ENCODE measurements around the gene FNIP1. TPM values are rescaled to one million over a fixed set of nuclear protein-coding genes. Genes with fewer than 3 reads are reported as not detected.

The FNIP1 gene
- total and polyA plus RNA-seq, 2 experiments from 2014 or later = 8.2 to 27.9 TPM

DNA sequence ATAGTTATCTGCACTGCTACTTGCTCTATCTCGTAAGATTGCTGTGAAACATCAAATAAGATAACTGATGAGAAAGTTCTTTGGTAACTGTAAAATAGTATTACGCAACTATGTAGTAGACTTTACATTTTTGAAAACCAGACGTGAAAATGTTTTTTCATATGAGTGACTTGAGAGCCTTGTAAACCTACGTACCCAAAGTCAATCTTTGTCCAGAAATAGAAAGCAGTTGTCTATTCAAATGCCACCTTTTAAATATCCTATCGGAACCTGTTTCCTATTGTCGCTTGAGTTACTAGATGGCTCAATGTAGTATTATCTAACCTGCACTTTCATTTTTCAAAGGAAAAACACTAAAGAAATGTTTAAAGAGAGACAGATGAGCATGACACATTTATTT lies 1.6 kb downstream of the FNIP1 start (continued):
- TF ChIP-seq, protein P1, sequence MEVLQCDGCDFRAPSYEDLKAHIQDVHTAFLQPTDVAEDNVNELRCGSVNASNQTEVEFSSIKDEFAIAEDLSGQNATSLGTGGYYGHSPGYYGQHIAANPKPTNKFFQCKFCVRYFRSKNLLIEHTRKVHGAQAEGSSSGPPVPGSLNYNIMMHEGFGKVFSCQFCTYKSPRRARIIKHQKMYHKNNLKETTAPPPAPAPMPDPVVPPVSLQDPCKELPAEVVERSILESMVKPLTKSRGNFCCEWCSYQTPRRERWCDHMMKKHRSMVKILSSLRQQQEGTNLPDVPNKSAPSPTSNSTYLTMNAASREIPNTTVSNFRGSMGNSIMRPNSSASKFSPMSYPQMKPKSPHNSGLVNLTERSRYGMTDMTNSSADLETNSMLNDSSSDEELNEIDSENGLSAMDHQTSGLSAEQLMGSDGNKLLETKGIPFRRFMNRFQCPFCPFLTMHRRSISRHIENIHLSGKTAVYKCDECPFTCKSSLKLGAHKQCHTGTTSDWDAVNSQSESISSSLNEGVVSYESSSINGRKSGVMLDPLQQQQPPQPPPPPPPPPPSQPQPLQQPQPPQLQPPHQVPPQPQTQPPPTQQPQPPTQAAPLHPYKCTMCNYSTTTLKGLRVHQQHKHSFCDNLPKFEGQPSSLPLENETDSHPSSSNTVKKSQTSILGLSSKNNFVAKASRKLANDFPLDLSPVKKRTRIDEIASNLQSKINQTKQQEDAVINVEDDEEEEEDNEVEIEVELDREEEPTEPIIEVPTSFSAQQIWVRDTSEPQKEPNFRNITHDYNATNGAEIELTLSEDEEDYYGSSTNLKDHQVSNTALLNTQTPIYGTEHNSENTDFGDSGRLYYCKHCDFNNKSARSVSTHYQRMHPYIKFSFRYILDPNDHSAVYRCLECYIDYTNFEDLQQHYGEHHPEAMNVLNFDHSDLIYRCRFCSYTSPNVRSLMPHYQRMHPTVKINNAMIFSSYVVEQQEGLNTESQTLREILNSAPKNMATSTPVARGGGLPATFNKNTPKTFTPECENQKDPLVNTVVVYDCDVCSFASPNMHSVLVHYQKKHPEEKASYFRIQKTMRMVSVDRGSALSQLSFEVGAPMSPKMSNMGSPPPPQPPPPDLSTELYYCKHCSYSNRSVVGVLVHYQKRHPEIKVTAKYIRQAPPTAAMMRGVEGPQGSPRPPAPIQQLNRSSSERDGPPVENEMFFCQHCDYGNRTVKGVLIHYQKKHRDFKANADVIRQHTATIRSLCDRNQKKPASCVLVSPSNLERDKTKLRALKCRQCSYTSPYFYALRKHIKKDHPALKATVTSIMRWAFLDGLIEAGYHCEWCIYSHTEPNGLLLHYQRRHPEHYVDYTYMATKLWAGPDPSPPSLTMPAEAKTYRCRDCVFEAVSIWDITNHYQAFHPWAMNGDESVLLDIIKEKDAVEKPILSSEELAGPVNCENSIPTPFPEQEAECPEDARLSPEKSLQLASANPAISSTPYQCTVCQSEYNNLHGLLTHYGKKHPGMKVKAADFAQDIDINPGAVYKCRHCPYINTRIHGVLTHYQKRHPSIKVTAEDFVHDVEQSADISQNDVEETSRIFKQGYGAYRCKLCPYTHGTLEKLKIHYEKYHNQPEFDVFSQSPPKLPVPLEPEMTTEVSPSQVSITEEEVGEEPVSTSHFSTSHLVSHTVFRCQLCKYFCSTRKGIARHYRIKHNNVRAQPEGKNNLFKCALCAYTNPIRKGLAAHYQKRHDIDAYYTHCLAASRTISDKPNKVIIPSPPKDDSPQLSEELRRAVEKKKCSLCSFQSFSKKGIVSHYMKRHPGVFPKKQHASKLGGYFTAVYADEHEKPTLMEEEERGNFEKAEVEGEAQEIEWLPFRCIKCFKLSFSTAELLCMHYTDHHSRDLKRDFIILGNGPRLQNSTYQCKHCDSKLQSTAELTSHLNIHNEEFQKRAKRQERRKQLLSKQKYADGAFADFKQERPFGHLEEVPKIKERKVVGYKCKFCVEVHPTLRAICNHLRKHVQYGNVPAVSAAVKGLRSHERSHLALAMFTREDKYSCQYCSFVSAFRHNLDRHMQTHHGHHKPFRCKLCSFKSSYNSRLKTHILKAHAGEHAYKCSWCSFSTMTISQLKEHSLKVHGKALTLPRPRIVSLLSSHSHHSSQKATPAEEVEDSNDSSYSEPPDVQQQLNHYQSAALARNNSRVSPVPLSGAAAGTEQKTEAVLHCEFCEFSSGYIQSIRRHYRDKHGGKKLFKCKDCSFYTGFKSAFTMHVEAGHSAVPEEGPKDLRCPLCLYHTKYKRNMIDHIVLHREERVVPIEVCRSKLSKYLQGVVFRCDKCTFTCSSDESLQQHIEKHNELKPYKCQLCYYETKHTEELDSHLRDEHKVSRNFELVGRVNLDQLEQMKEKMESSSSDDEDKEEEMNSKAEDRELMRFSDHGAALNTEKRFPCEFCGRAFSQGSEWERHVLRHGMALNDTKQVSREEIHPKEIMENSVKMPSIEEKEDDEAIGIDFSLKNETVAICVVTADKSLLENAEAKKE (CRISPR knock-in tag; IDR thresholded peaks at IDR 0.05) = no peak
- no peak for TF ChIP-seq EZH2 (IDR thresholded peaks at IDR 0.05; ENCODE audit: low read depth, unreplicated experiment)
- TF ChIP-seq NANOG (IDR thresholded peaks at IDR 0.05; ENCODE audit: borderline replicate concordance) = no peak
- no peak for TF ChIP-seq REST (IDR thresholded peaks at IDR 0.05; ENCODE audit: unreplicated experiment)

GRCh38 chr5:131794586-131794985 lies 2.2 kb downstream of the FNIP1 start:
- H3K4me3 Mint-ChIP-seq = peak overlapping the region; percentile 17; the same call in 1 of the 3 replicates
- H3K9me3 Mint-ChIP-seq = no peaks in the 10 kb centered on the region
- Histone ChIP-seq H4K20me1 (replicated peaks; ENCODE audit: insufficient read depth) (peaks cover 17% of the 10 kb centered on the region), H3K9me2 (ENCODE audit: insufficient read depth) (no peaks in the 10 kb centered on the region), H3K79me2 (replicated peaks; ENCODE audit: insufficient read depth) (peaks cover 64% of the 10 kb centered on the region), H2AFZ (no peak overlapping the region), H3K36me3 (ENCODE audit: insufficient read depth) (no peaks in the 10 kb centered on the region), H3K4me1 (ENCODE audit: insufficient read depth) (peaks cover 4% of the 10 kb centered on the region; the same call in 1 of the 2 replicates), H3F3A (replicated peaks; ENCODE audit: low read depth) (no peaks in the 10 kb centered on the region), H3K4me2 (no peak overlapping the region), H3K27ac (ENCODE audit: low read depth) (no peak overlapping the region), H3K4me3 (no peak overlapping the region), H3K27me3 (ENCODE audit: insufficient read depth) (peaks cover 13% of the 10 kb centered on the region)
- no peaks in the 10 kb centered on the region; the same call in 2 of the 3 replicates for H3K36me3 Mint-ChIP-seq (ENCODE audit: low read depth)
- ATAC-seq (no peak), DNase-seq (ENCODE audit: low spot score) (no peak)
- no peak overlapping the region for H3K27ac Mint-ChIP-seq
- H3K4me1 Mint-ChIP-seq = peaks cover 17% of the 10 kb centered on the region
- peaks cover 8% of the 10 kb centered on the region for H3K27me3 Mint-ChIP-seq (ENCODE audit: insufficient read depth, low read depth, poor library complexity)
- TF ChIP-seq ZNF331 (CRISPR knock-in tag; IDR thresholded peaks at IDR 0.05; ENCODE audit: low read depth) = no peak
- no peak for TF ChIP-seq STAT1 (IDR thresholded peaks at IDR 0.05; ENCODE audit: unreplicated experiment)
- no peak for TF ChIP-seq EZH2phosphoT487 (IDR thresholded peaks at IDR 0.05; ENCODE audit: unreplicated experiment)

Measured in GM23338 (cell line).